CD4-positive, alpha-beta T cell treated with Interleukin-4 for 1 hour (primary cell): ENCODE results near the gene NOM1.

Experiments
- DNase-seq, 2 donors: peaks; one replicate each; pipeline ENCODE4 v3.0.0-alpha.2; 2020 to 2022

NOM1 gene

GRCh38 chr7:156984174-156984891, 34.8 kb downstream of the NOM1 start:
- DNase-seq: no peak

GRCh38 chr7:156985101-156985992, 35.8 kb downstream of the NOM1 start:
- no peak for DNase-seq

GRCh38 chr7:156986378-156986777, 36.9 kb downstream of the NOM1 start:
- no peak for DNase-seq

GRCh38 chr7:156988343-156989185, 39.1 kb downstream of the NOM1 start:
- no peak for DNase-seq

- DNase-seq: no peak
These were observed 40.4 kb downstream of the NOM1 start for GRCh38 chr7:156989766-156990535.

- DNase-seq: no peak
These were observed 43.8 kb downstream of the NOM1 start for GRCh38 chr7:156993021-156993924.

GRCh38 chr7:156993925-156994235, 44.4 kb downstream of the NOM1 start:
- DNase-seq: no peak

GRCh38 chr7:156994417-156994816, 44.9 kb downstream of the NOM1 start:
- no peak for DNase-seq

- DNase-seq: no peak
These were observed 49.8 kb downstream of the NOM1 start for GRCh38 chr7:156998988-156999957.

- DNase-seq: no peak
These were observed 50.6 kb downstream of the NOM1 start for GRCh38 chr7:156999958-157000726.

- no peak for DNase-seq
These were observed 51.5 kb downstream of the NOM1 start for GRCh38 chr7:157000741-157001653.

- DNase-seq: no peak
These were observed 52.7 kb downstream of the NOM1 start for GRCh38 chr7:157001920-157002818.

- no peak for DNase-seq
These were observed 53.4 kb downstream of the NOM1 start for GRCh38 chr7:157002819-157003421.

- DNase-seq: no peak
These were observed 53.9 kb downstream of the NOM1 start for GRCh38 chr7:157003445-157003755.

GRCh38 chr7:157003756-157004520, 54.4 kb downstream of the NOM1 start:
- DNase-seq: no peak
